GM23338 (cell line): ENCODE measurements around the gene CLEC18B.
"Not testable (repeated sequence)": the region's sequence is repeated elsewhere in the genome, so short reads cannot be mapped to it uniquely, and the experiment has no call there.

Source experiments
- CREB1 ChIP-seq: fragments of 250-450 bp; sonication (Bioruptor Pico); IDR thresholded peaks from 2 replicates; pipeline ENCODE4 v1.5.0; 2020; ENCODE audit warnings: low read depth, mild to moderate bottlenecking, moderate library complexity
- EZH2 ChIP-seq: fragments of 200-600 bp; sonication (generic); IDR thresholded peaks from one replicate; pipeline ENCODE4 v1.8.0; 2017; ENCODE audit warnings: antibody characterized with exemption, mild to moderate bottlenecking, low read depth; ENCODE audit not compliant: unreplicated experiment
- EZH2phosphoT487 ChIP-seq: fragments of 200-600 bp; sonication (generic); IDR thresholded peaks from one replicate; pipeline ENCODE4 v1.8.1; 2018; ENCODE audit warnings: antibody characterized with exemption; ENCODE audit not compliant: unreplicated experiment
- JUNB ChIP-seq: IDR thresholded peaks from one replicate; pipeline ENCODE4 v1.6.1; 2016; ENCODE audit warnings: antibody characterized with exemption; ENCODE audit not compliant: unreplicated experiment
- NANOG ChIP-seq: IDR thresholded peaks from 2 replicates; pipeline ENCODE4 v1.6.1; 2016; ENCODE audit warnings: antibody characterized with exemption, borderline replicate concordance
- POLR2AphosphoS5 ChIP-seq: IDR thresholded peaks from 2 replicates; pipeline ENCODE4 v1.6.1; 2016; ENCODE audit warnings: antibody characterized with exemption, low read depth
- STAT1 ChIP-seq: IDR thresholded peaks from one replicate; pipeline ENCODE4 v1.6.1; 2016; ENCODE audit warnings: antibody characterized with exemption; ENCODE audit not compliant: unreplicated experiment
- ZNF114 ChIP-seq: fragments of 250-450 bp; sonication (Bioruptor Pico); IDR thresholded peaks from 2 replicates; pipeline ENCODE4 v1.5.0; 2020; ENCODE audit warnings: mild to moderate bottlenecking, moderate library complexity
- TF ChIP-seq, protein P1 (sequence below), 2 experiments: fragments of 200-600 bp in 1 of 2; sonication (generic) in 1 of 2; conservative IDR thresholded peaks; 2 replicates each; pipeline versions ENCODE4 v1.5.1 to v1.6.1; 2016 to 2017; ENCODE audit warnings: antibody characterized with exemption in 2 of 2, low read depth in 2 of 2, mild to moderate bottlenecking in 2 of 2, moderate library complexity in 1 of 2
- TF ChIP-seq, protein P2 (sequence below): IDR thresholded peaks from one replicate; pipeline ENCODE4 v1.6.1; 2018; ENCODE audit warnings: antibody characterized with exemption; ENCODE audit not compliant: unreplicated experiment
- TF ChIP-seq, protein P3 (sequence below): IDR thresholded peaks from 2 replicates; pipeline ENCODE4 v1.6.1; 2016; ENCODE audit warnings: antibody characterized with exemption
- TF ChIP-seq, protein P4 (sequence below): fragments of 250-450 bp; sonication (Bioruptor Pico); IDR thresholded peaks from 2 replicates; pipeline ENCODE4 v1.5.0; 2020; ENCODE audit warnings: mild to moderate bottlenecking, moderate library complexity

DNA sequence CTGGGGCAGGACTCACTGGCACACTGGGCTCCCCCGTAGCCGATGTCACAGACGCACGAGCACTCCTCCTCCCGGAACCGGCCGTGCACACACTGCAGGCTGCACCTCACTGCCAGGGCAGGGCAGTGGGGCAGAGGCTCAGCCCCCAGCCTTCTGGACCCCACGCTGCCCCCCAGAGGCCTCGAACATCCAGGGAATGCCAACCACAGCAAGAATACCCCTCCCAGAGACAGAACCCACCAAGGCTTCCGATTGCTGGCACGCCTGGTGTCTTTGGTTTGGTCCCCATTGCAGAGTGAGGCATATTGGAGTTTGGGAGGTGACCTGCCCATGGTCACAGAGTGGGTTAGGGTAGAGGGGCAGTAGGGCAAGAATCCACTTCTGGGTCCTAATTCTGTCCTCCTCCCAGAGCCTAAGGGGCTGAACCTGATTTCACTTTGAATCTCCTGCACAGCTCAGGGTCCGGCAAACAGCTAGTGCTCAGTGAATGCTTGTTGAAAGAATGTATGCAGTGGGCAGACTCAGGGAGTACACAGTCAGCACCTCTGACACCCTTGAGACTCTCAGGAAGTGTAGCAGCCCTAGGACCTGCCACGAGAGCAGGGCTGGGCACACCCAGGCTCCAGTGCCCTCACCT, 9.0 kb downstream of the CLEC18B start:
- TF ChIP-seq ZNF114 (CRISPR knock-in tag); POLR2AphosphoS5; STAT1; JUNB; EZH2; EZH2phosphoT487; NANOG; CREB1: not testable (repeated sequence)
- TF ChIP-seq, protein P1, sequence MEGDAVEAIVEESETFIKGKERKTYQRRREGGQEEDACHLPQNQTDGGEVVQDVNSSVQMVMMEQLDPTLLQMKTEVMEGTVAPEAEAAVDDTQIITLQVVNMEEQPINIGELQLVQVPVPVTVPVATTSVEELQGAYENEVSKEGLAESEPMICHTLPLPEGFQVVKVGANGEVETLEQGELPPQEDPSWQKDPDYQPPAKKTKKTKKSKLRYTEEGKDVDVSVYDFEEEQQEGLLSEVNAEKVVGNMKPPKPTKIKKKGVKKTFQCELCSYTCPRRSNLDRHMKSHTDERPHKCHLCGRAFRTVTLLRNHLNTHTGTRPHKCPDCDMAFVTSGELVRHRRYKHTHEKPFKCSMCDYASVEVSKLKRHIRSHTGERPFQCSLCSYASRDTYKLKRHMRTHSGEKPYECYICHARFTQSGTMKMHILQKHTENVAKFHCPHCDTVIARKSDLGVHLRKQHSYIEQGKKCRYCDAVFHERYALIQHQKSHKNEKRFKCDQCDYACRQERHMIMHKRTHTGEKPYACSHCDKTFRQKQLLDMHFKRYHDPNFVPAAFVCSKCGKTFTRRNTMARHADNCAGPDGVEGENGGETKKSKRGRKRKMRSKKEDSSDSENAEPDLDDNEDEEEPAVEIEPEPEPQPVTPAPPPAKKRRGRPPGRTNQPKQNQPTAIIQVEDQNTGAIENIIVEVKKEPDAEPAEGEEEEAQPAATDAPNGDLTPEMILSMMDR (conservative IDR thresholded peaks at IDR 0.05; ENCODE audit: low read depth in 2 of 2): 0 out of 4 replicates have a peak, but pooled peaks of 1 of the 2 experiments have one; percentile 15
- TF ChIP-seq, protein P2, sequence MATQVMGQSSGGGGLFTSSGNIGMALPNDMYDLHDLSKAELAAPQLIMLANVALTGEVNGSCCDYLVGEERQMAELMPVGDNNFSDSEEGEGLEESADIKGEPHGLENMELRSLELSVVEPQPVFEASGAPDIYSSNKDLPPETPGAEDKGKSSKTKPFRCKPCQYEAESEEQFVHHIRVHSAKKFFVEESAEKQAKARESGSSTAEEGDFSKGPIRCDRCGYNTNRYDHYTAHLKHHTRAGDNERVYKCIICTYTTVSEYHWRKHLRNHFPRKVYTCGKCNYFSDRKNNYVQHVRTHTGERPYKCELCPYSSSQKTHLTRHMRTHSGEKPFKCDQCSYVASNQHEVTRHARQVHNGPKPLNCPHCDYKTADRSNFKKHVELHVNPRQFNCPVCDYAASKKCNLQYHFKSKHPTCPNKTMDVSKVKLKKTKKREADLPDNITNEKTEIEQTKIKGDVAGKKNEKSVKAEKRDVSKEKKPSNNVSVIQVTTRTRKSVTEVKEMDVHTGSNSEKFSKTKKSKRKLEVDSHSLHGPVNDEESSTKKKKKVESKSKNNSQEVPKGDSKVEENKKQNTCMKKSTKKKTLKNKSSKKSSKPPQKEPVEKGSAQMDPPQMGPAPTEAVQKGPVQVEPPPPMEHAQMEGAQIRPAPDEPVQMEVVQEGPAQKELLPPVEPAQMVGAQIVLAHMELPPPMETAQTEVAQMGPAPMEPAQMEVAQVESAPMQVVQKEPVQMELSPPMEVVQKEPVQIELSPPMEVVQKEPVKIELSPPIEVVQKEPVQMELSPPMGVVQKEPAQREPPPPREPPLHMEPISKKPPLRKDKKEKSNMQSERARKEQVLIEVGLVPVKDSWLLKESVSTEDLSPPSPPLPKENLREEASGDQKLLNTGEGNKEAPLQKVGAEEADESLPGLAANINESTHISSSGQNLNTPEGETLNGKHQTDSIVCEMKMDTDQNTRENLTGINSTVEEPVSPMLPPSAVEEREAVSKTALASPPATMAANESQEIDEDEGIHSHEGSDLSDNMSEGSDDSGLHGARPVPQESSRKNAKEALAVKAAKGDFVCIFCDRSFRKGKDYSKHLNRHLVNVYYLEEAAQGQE: not testable (repeated sequence)
- TF ChIP-seq, protein P3, sequence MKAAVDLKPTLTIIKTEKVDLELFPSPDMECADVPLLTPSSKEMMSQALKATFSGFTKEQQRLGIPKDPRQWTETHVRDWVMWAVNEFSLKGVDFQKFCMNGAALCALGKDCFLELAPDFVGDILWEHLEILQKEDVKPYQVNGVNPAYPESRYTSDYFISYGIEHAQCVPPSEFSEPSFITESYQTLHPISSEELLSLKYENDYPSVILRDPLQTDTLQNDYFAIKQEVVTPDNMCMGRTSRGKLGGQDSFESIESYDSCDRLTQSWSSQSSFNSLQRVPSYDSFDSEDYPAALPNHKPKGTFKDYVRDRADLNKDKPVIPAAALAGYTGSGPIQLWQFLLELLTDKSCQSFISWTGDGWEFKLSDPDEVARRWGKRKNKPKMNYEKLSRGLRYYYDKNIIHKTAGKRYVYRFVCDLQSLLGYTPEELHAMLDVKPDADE: not testable (repeated sequence)
- TF ChIP-seq, protein P4, sequence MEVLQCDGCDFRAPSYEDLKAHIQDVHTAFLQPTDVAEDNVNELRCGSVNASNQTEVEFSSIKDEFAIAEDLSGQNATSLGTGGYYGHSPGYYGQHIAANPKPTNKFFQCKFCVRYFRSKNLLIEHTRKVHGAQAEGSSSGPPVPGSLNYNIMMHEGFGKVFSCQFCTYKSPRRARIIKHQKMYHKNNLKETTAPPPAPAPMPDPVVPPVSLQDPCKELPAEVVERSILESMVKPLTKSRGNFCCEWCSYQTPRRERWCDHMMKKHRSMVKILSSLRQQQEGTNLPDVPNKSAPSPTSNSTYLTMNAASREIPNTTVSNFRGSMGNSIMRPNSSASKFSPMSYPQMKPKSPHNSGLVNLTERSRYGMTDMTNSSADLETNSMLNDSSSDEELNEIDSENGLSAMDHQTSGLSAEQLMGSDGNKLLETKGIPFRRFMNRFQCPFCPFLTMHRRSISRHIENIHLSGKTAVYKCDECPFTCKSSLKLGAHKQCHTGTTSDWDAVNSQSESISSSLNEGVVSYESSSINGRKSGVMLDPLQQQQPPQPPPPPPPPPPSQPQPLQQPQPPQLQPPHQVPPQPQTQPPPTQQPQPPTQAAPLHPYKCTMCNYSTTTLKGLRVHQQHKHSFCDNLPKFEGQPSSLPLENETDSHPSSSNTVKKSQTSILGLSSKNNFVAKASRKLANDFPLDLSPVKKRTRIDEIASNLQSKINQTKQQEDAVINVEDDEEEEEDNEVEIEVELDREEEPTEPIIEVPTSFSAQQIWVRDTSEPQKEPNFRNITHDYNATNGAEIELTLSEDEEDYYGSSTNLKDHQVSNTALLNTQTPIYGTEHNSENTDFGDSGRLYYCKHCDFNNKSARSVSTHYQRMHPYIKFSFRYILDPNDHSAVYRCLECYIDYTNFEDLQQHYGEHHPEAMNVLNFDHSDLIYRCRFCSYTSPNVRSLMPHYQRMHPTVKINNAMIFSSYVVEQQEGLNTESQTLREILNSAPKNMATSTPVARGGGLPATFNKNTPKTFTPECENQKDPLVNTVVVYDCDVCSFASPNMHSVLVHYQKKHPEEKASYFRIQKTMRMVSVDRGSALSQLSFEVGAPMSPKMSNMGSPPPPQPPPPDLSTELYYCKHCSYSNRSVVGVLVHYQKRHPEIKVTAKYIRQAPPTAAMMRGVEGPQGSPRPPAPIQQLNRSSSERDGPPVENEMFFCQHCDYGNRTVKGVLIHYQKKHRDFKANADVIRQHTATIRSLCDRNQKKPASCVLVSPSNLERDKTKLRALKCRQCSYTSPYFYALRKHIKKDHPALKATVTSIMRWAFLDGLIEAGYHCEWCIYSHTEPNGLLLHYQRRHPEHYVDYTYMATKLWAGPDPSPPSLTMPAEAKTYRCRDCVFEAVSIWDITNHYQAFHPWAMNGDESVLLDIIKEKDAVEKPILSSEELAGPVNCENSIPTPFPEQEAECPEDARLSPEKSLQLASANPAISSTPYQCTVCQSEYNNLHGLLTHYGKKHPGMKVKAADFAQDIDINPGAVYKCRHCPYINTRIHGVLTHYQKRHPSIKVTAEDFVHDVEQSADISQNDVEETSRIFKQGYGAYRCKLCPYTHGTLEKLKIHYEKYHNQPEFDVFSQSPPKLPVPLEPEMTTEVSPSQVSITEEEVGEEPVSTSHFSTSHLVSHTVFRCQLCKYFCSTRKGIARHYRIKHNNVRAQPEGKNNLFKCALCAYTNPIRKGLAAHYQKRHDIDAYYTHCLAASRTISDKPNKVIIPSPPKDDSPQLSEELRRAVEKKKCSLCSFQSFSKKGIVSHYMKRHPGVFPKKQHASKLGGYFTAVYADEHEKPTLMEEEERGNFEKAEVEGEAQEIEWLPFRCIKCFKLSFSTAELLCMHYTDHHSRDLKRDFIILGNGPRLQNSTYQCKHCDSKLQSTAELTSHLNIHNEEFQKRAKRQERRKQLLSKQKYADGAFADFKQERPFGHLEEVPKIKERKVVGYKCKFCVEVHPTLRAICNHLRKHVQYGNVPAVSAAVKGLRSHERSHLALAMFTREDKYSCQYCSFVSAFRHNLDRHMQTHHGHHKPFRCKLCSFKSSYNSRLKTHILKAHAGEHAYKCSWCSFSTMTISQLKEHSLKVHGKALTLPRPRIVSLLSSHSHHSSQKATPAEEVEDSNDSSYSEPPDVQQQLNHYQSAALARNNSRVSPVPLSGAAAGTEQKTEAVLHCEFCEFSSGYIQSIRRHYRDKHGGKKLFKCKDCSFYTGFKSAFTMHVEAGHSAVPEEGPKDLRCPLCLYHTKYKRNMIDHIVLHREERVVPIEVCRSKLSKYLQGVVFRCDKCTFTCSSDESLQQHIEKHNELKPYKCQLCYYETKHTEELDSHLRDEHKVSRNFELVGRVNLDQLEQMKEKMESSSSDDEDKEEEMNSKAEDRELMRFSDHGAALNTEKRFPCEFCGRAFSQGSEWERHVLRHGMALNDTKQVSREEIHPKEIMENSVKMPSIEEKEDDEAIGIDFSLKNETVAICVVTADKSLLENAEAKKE (CRISPR knock-in tag): not testable (repeated sequence)
